IMR-90 (cell line): ENCODE results near the gene LYPD8. TPM values are rescaled to one million over a fixed set of nuclear protein-coding genes. Genes with fewer than 3 reads are reported as not detected.

Experiments
- ATAC-seq: fragments of 200-7000 bp; cut with Tn5 transposase; 2 replicates; pipeline ENCODE4 v1.9.1; 2020; ENCODE audit warnings: low read depth, mild to moderate bottlenecking, moderate library complexity
- BruUV-seq: library from RNA; stranded (reverse); fragments of 400-500 nt; replicated peaks from 2 replicates; lab custom pipeline; 2021; lab: Mats Ljungman, UMichigan
- CTCF ChIA-PET: fragments of 300-600 bp; formaldehyde crosslinking; extraction: SDS; loops from one replicate; lab custom pipeline; 2021; ENCODE audit warnings: antibody characterized with exemption; lab: Yijun Ruan, JAX
- POLR2A ChIA-PET: fragments of 300-600 bp; sonication (Branson Sonifier 250); formaldehyde crosslinking; loops from one replicate; lab custom pipeline; 2022; ENCODE audit warnings: antibody characterized with exemption; ENCODE audit not compliant: unreplicated experiment; lab: Charles Lee
- DNase-seq: peaks from one replicate; pipeline ENCODE4 v3.0.0; 2013
- H2AFZ ChIP-seq: replicated peaks from 2 replicates; pipeline ENCODE3; 2013; ENCODE audit warnings: low read length, mild to moderate bottlenecking; ENCODE audit not compliant: poor library complexity
- H2AK5ac ChIP-seq: 2 replicates; pipeline ENCODE4 v1.6.1; 2013; ENCODE audit warnings: low read depth, low read length, inconsistent platforms
- H2AK9ac ChIP-seq: replicated peaks from 2 replicates; pipeline ENCODE3; 2013; ENCODE audit warnings: mild to moderate bottlenecking, low read depth, low read length, moderate library complexity; ENCODE audit not compliant: poor library complexity
- H2BK120ac ChIP-seq: 2 replicates; pipeline ENCODE4 v1.6.1; 2013; ENCODE audit warnings: low read depth, low read length, inconsistent platforms
- H2BK15ac ChIP-seq: 3 replicates; pipeline ENCODE4 v1.6.1; 2013; ENCODE audit warnings: low read depth, low read length, inconsistent platforms
- H2BK20ac ChIP-seq: 2 replicates; pipeline ENCODE4 v1.6.1; 2013; ENCODE audit warnings: low read depth, mild to moderate bottlenecking, inconsistent platforms, low read length, moderate library complexity
- H2BK5ac ChIP-seq: 2 replicates; pipeline ENCODE4 v1.6.1; 2013; ENCODE audit warnings: mild to moderate bottlenecking, low read depth, low read length, inconsistent platforms; ENCODE audit not compliant: poor library complexity, severe bottlenecking
- H3K14ac ChIP-seq: replicated peaks from 2 replicates; pipeline ENCODE4 v1.6.1; 2013; ENCODE audit warnings: low read depth, low read length, inconsistent platforms
- H3K18ac ChIP-seq: 2 replicates; pipeline ENCODE4 v1.6.1; 2013; ENCODE audit warnings: low read depth, low read length, control low read depth
- H3K23ac ChIP-seq: 2 replicates; pipeline ENCODE4 v1.6.1; 2013; ENCODE audit warnings: low read depth, low read length, inconsistent platforms
- H3K27ac ChIP-seq: 2 replicates; pipeline ENCODE4 v1.5.1; 2013; ENCODE audit warnings: mild to moderate bottlenecking, control low read depth, low read length; ENCODE audit not compliant: insufficient read depth
- H3K27me3 ChIP-seq: 2 replicates; pipeline ENCODE4 v1.6.1; 2013; ENCODE audit warnings: low read length; ENCODE audit not compliant: control insufficient read depth, insufficient read depth
- H3K36me3 ChIP-seq: 2 replicates; pipeline ENCODE4 v1.6.1; 2013; ENCODE audit warnings: low read length, mixed read lengths; ENCODE audit not compliant: control insufficient read depth, insufficient read depth
- H3K4ac ChIP-seq: 2 replicates; pipeline ENCODE4 v1.6.1; 2013; ENCODE audit warnings: low read depth, low read length, inconsistent platforms
- H3K4me1 ChIP-seq: 2 replicates; pipeline ENCODE4 v1.6.1; 2013; ENCODE audit warnings: low read length, mixed read lengths; ENCODE audit not compliant: control insufficient read depth, insufficient read depth
- H3K4me2 ChIP-seq: 2 replicates; pipeline ENCODE4 v1.6.1; 2013; ENCODE audit warnings: low read depth, mild to moderate bottlenecking, control low read depth, low read length, moderate library complexity
- H3K4me3 ChIP-seq: 2 replicates; pipeline ENCODE4 v1.5.1; 2013; ENCODE audit warnings: low read depth, mild to moderate bottlenecking, control low read depth, low read length, moderate library complexity; ENCODE audit not compliant: insufficient read depth
- H3K56ac ChIP-seq: 2 replicates; pipeline ENCODE4 v1.6.1; 2013; ENCODE audit warnings: low read length, inconsistent platforms; ENCODE audit not compliant: insufficient read depth; ENCODE audit errors: extremely low read depth
- H3K79me1 ChIP-seq, 2 experiments: 2 replicates each; pipeline ENCODE4 v1.6.1; 2013; ENCODE audit warnings: low read length in 2 of 2, inconsistent platforms in 1 of 2, low read depth in 1 of 2
- H3K9ac ChIP-seq: 2 replicates; pipeline ENCODE4 v1.6.1; 2013; ENCODE audit warnings: low read depth, low read length, control low read depth
- H3K9me1 ChIP-seq: 2 replicates; pipeline ENCODE4 v1.6.1; 2013; ENCODE audit warnings: low read length, inconsistent platforms; ENCODE audit not compliant: insufficient read depth
- H3K9me3 ChIP-seq: 2 replicates; pipeline ENCODE4 v1.6.1; 2013; ENCODE audit warnings: low read length; ENCODE audit not compliant: control insufficient read depth, insufficient read depth
- H4K20me1 ChIP-seq: 2 replicates; pipeline ENCODE4 v1.6.1; 2013; ENCODE audit warnings: low read length, inconsistent platforms; ENCODE audit not compliant: insufficient read depth
- H4K5ac ChIP-seq: 2 replicates; pipeline ENCODE4 v1.6.1; 2013; ENCODE audit warnings: mild to moderate bottlenecking, low read depth, low read length, control low read depth
- H4K8ac ChIP-seq, 2 experiments: 2 replicates each; pipeline ENCODE4 v1.6.1; 2013; ENCODE audit warnings: low read depth in 2 of 2, low read length in 2 of 2, control low read depth in 1 of 2, inconsistent platforms in 1 of 2
- H4K91ac ChIP-seq: 2 replicates; pipeline ENCODE4 v1.6.1; 2013; ENCODE audit warnings: low read depth, low read length, inconsistent platforms; ENCODE audit not compliant: insufficient read depth
- FOS ChIP-seq: fragments of 150-350 bp; IDR thresholded peaks from 2 replicates; pipeline ENCODE4 v1.6.1; 2016; ENCODE audit warnings: low read depth, low read length
- MAFK ChIP-seq: IDR thresholded peaks from 2 replicates; pipeline ENCODE4 v1.6.1; 2012; ENCODE audit warnings: low read depth, low read length, improper control_type of control experiment
- MXI1 ChIP-seq: IDR thresholded peaks from 2 replicates; pipeline ENCODE4 v1.6.1; 2012; ENCODE audit warnings: low read depth, mild to moderate bottlenecking, low read length, moderate library complexity, borderline replicate concordance
- POLR2A ChIP-seq: IDR thresholded peaks from 2 replicates; pipeline ENCODE4 v1.6.1; 2012; ENCODE audit warnings: mild to moderate bottlenecking, low read depth, low read length
- RAD21 ChIP-seq: IDR thresholded peaks from 2 replicates; pipeline ENCODE4 v1.6.1; 2012; ENCODE audit warnings: low read length, improper control_type of control experiment
- RCOR1 ChIP-seq: IDR thresholded peaks from 2 replicates; pipeline ENCODE4 v1.6.1; 2012; ENCODE audit warnings: mild to moderate bottlenecking, low read length, improper control_type of control experiment; ENCODE audit not compliant: insufficient replicate concordance
- RFX5 ChIP-seq: IDR thresholded peaks from 2 replicates; pipeline ENCODE4 v1.8.0; 2012; ENCODE audit warnings: low read depth, mild to moderate bottlenecking, low read length, moderate library complexity
- WGBS, 2 experiments: methylation state at CpG; one replicate each; pipeline versions ENCODE4 v1.1.5 to v1.1.7; 2013; ENCODE audit warnings: missing lambda C conversion rate in 2 of 2; ENCODE audit not compliant: insufficient read length in 1 of 2; ENCODE audit errors: extremely low coverage in 2 of 2; 5-methylcytosine and 5-hydroxymethylcytosine counted together
- dilution Hi-C: fragments of 300-500 bp; cut with HindIII; formaldehyde crosslinking; loops from one replicate; pipeline ENCODE4 v1.14.3; 2018; ENCODE audit warnings: low sequenced_read_pairs; ENCODE audit not compliant: unreplicated experiment
- in situ Hi-C: fragments of 300-500 bp; cut with MboI; formaldehyde crosslinking; loops from 3 replicates; pipeline ENCODE4 v1.14.3; 2019; ENCODE audit warnings: low sequenced_read_pairs, inconsistent platforms, mixed read lengths
- intact Hi-C: fragments of 100-400 bp; cut with micrococcal nuclease; formaldehyde crosslinking; loops from 2 replicates; pipeline ENCODE4 v1.10.0; 2022
- polyA plus RNA-seq, 3 experiments: library from polyadenylated mRNA; depleted of rRNA; stranded (reverse); fragments of >200 nt; gene quantifications; 2 replicates each; pipeline ENCODE4 v1.2.3, GENCODE V29; 2012; ENCODE audit warnings: low replicate concordance in 1 of 3
- total RNA-seq: library from RNA; depleted of rRNA; stranded (reverse); fragments of >200 nt; gene quantifications from 2 replicates; pipeline ENCODE4 v1.2.3, GENCODE V29; 2012

LYPD8 gene
- total and polyA plus RNA-seq, 2 of the 4 experiments (the other 2 are of a cell fraction): not detected

DNA sequence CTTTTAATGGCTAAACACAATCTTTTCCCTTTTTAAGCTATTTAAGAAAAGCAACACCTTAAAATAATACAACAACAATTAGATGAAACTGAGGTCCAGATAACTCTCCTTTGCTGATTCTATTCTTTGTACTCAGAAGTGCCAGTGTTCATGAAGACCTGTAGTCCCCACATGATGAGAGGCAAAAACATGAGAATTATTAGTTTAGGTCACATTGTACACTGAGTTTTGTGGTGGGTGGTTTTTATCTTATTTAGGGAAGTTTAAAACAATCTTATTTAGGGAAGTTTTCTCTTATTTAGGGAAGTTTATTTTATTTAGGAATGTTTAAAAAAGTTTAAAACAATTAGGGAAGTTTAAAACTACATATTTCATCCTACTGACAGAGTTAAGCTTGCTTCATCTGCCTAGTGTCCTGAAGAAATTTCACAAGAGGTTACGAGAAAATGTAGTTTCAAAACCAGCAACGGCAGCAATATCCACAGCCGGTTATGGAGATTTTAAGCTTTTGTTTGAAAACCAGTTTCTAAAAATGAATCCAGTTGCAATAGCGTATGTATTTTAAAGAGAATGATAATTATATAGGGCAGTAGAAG, 45.2 kb downstream of the LYPD8 start:
- H3K27me3 ChIP-seq: no peaks in the 10 kb centered on the region
- H2BK5ac ChIP-seq: no peak overlapping the region
- no peak overlapping the region for H3K4ac ChIP-seq
- no peak overlapping the region for H3K4me3 ChIP-seq
- WGBS, 2 experiments: no CpG with 5 or more reads among the region's 4 CpGs
- no peak overlapping the region for H3K18ac ChIP-seq
- CTCF ChIA-PET: no interaction called here
- no peak overlapping the region for H2AK5ac ChIP-seq
- no peak overlapping the region for H2BK20ac ChIP-seq
- H3K9me1 ChIP-seq: no peaks in the 10 kb centered on the region
- no peak overlapping the region for H4K5ac ChIP-seq
- H3K14ac ChIP-seq: no peak overlapping the region
- H4K91ac ChIP-seq: no peak overlapping the region
- H3K9me3 ChIP-seq: peaks cover 2% of the 10 kb centered on the region; the same call in 1 of the 2 replicates
- no peaks in the 10 kb centered on the region for H3K36me3 ChIP-seq
- no peak overlapping the region for H3K56ac ChIP-seq
- in situ Hi-C loops: no loop called here
- no peak overlapping the region for H3K9ac ChIP-seq
- H2BK15ac ChIP-seq: no peak overlapping the region
- H4K20me1 ChIP-seq: no peaks in the 10 kb centered on the region
- H3K27ac ChIP-seq: no peak overlapping the region
- dilution Hi-C loops: no loop called here
- TF ChIP-seq MXI1 (no peak), FOS (no peak), RFX5 (no peak), POLR2A (no peak), MAFK (no peak), RAD21 (no peak), RCOR1 (no peak)
- no peak overlapping the region for H2AFZ ChIP-seq
- ATAC-seq: no peak
- no peaks in the 10 kb centered on the region for H3K4me1 ChIP-seq
- no peak for DNase-seq
- no peak overlapping the region for H3K23ac ChIP-seq
- POLR2A ChIA-PET: no interaction called here
- H3K79me1 ChIP-seq: no peaks in the 10 kb centered on the region
- intact Hi-C loops: no loop called here
- H2AK9ac ChIP-seq: no peak overlapping the region
- H3K4me2 ChIP-seq: no peak overlapping the region
- BruUV-seq: no TSS peak
- no peak overlapping the region for H4K8ac ChIP-seq
- no peak overlapping the region for H2BK120ac ChIP-seq
